HCT116 (cell line): ENCODE data around the gene NOTCH4. TPM values are rescaled to one million over a fixed set of nuclear protein-coding genes. Genes with fewer than 3 reads are reported as not detected.

Experiments
- ATAC-seq: fragments of 200-7000 bp; cut with Tn5 transposase; 2 replicates; pipeline ENCODE4 v1.9.1; 2020; ENCODE audit warnings: mild to moderate bottlenecking, moderate library complexity
- BruUV-seq: library from RNA; stranded (reverse); fragments of 400-500 nt; replicated peaks from 2 replicates; lab custom pipeline; 2021; lab: Mats Ljungman, UMichigan
- CTCF ChIA-PET: fragments of 300-600 bp; sonication (Branson Sonifier 250); formaldehyde crosslinking; loops from one replicate; lab custom pipeline; 2021; ENCODE audit warnings: antibody characterized with exemption; lab: Charles Lee
- POLR2A ChIA-PET: fragments of 300-600, 350-600 bp; sonication (Branson Sonifier 250); formaldehyde crosslinking; loops from one replicate; lab custom pipeline; 2021; ENCODE audit warnings: antibody characterized with exemption; lab: Charles Lee
- RAD21 ChIA-PET, 2 experiments: fragments of 300-600 bp; sonication (Branson Sonifier 250); formaldehyde crosslinking; loops; one replicate each; lab custom pipeline; 2023; ENCODE audit warnings: low total read pairs in 2 of 2; ENCODE audit not compliant: uncharacterized antibody in 2 of 2, unreplicated experiment in 2 of 2, low non-redundant PET in 1 of 2; lab: Charles Lee
- DNase-seq: peaks from one replicate; pipeline ENCODE4 v3.0.0-alpha.2; 2010; ENCODE audit warnings: low read depth, low spot score
- H2AFZ ChIP-seq: fragments of 200-600 bp; shearing (Covaris generic), sonication (generic); 2 replicates; pipeline ENCODE4 v1.6.1; 2017; ENCODE audit warnings: low read depth, mixed run types, mixed read lengths, antibody characterized with exemption, low read length; ENCODE audit not compliant: poor library complexity, severe bottlenecking
- H3K27ac ChIP-seq: 2 replicates; pipeline ENCODE4 v1.5.1; 2012; ENCODE audit warnings: low read depth, low read length
- H3K27me3 ChIP-seq: fragments of 200-600 bp; sonication (generic); 2 replicates; pipeline ENCODE4 v1.6.1; 2016; ENCODE audit warnings: mixed run types, low read length, mixed read lengths; ENCODE audit not compliant: insufficient read depth
- H3K36me3 ChIP-seq, 2 experiments: fragments of 200-500 bp in 1 of 2; fragments of 200-600 bp in 1 of 2; sonication (Bioruptor generic) in 1 of 2; sonication (generic) in 1 of 2; 2 replicates each; pipeline versions ENCODE4 v1.5.1 to v1.6.1; 2014 to 2016; ENCODE audit warnings: low read length in 2 of 2, inconsistent platforms in 1 of 2, mixed read lengths in 1 of 2, mixed run types in 1 of 2; ENCODE audit not compliant: insufficient read depth in 2 of 2, control insufficient read depth in 1 of 2
- H3K4me1 ChIP-seq, 2 experiments: fragments of 200-600 bp in 1 of 2; sonication (generic) in 1 of 2; 2 replicates each; pipeline versions ENCODE4 v1.5.1 to v1.6.1; 2012 to 2017; ENCODE audit warnings: low read length in 2 of 2, inconsistent platforms in 1 of 2, mild to moderate bottlenecking in 1 of 2, mixed read lengths in 1 of 2, mixed run types in 1 of 2, moderate library complexity in 1 of 2; ENCODE audit not compliant: insufficient read depth in 2 of 2, control insufficient read depth in 1 of 2
- H3K4me2 ChIP-seq: fragments of 200-600 bp; sonication (generic); 2 replicates; pipeline ENCODE4 v1.6.1; 2017; ENCODE audit warnings: mixed run types, low read length, mixed read lengths
- H3K4me3 ChIP-seq, 2 experiments: fragments of 200-600 bp in 1 of 2; sonication (generic) in 1 of 2; replicated peaks in 1 of 2; 2 replicates each; pipeline ENCODE4 v1.5.1; 2011 to 2016; ENCODE audit warnings: low read length in 2 of 2, control low read depth in 1 of 2, low read depth in 1 of 2, mild to moderate bottlenecking in 1 of 2, mixed read lengths in 1 of 2, mixed run types in 1 of 2
- H3K79me2 ChIP-seq: fragments of 200-600 bp; sonication (generic); 2 replicates; pipeline ENCODE4 v1.6.1; 2017; ENCODE audit warnings: mild to moderate bottlenecking, mixed run types, low read length, moderate library complexity, mixed read lengths; ENCODE audit not compliant: insufficient read depth
- H3K9ac ChIP-seq: fragments of 200-600 bp; sonication (generic); 2 replicates; pipeline ENCODE4 v1.6.1; 2016; ENCODE audit warnings: low read length, mixed read lengths
- H3K9me2 ChIP-seq: fragments of 200-600 bp; sonication (generic), shearing (Covaris generic); 2 replicates; pipeline ENCODE4 v1.6.1; 2017; ENCODE audit warnings: mixed run types, mild to moderate bottlenecking, moderate library complexity; ENCODE audit not compliant: insufficient read depth
- H3K9me3 ChIP-seq, 2 experiments: fragments of 200-500 bp in 1 of 2; fragments of 200-600 bp in 1 of 2; sonication (Bioruptor generic) in 1 of 2; sonication (generic) in 1 of 2; 2 replicates each; pipeline ENCODE4 v1.6.1; 2014 to 2017; ENCODE audit warnings: low read length in 2 of 2, mixed read lengths in 2 of 2, inconsistent platforms in 1 of 2, low read depth in 1 of 2, mild to moderate bottlenecking in 1 of 2, mixed run types in 1 of 2, moderate library complexity in 1 of 2; ENCODE audit not compliant: control insufficient read depth in 1 of 2, insufficient read depth in 1 of 2
- H4K20me1 ChIP-seq: fragments of 200-600 bp; sonication (generic), shearing (Covaris generic); 2 replicates; pipeline ENCODE4 v1.6.1; 2017; ENCODE audit warnings: mixed run types, mild to moderate bottlenecking, moderate library complexity; ENCODE audit not compliant: insufficient read depth
- CBX3 ChIP-seq: IDR thresholded peaks from 2 replicates; pipeline ENCODE4 v1.6.1; 2012; ENCODE audit warnings: low read depth
- CEBPB ChIP-seq: IDR thresholded peaks from 2 replicates; pipeline ENCODE4 v1.6.1; 2012; ENCODE audit warnings: low read depth
- CTCF ChIP-seq, 3 experiments: fragments of 200-600 bp in 1 of 3; sonication (generic) in 1 of 3; IDR thresholded peaks in 2 of 3; conservative IDR thresholded peaks in 1 of 3; 2 replicates each; pipeline ENCODE4 v1.5.1; 2012 to 2017; ENCODE audit warnings: low read depth in 2 of 3, low read length in 2 of 3, antibody characterized with exemption in 1 of 3, borderline replicate concordance in 1 of 3, control low read depth in 1 of 3, mild to moderate bottlenecking in 1 of 3, mixed read lengths in 1 of 3, mixed run types in 1 of 3, moderate library complexity in 1 of 3; ENCODE audit not compliant: insufficient read depth in 1 of 3
- FOSL1 ChIP-seq: IDR thresholded peaks from 2 replicates; pipeline ENCODE4 v1.6.1; 2012; ENCODE audit warnings: low read depth
- MAX ChIP-seq: IDR thresholded peaks from 2 replicates; pipeline ENCODE4 v1.6.1; 2012
- POLR2A ChIP-seq: IDR thresholded peaks from 2 replicates; pipeline ENCODE4 v1.7.0; 2011; ENCODE audit warnings: borderline replicate concordance; ENCODE audit not compliant: insufficient read depth, insufficient read length; ENCODE audit errors: extremely low read depth
- POLR2AphosphoS5 ChIP-seq: IDR thresholded peaks from 2 replicates; pipeline ENCODE4 v1.6.1; 2011; ENCODE audit warnings: mild to moderate bottlenecking, low read depth, low read length, moderate library complexity
- RAD21 ChIP-seq: IDR thresholded peaks from 2 replicates; pipeline ENCODE4 v1.6.1; 2012; ENCODE audit warnings: low read depth, mild to moderate bottlenecking
- SIN3A ChIP-seq: IDR thresholded peaks from 2 replicates; pipeline ENCODE4 v1.6.1; 2012; ENCODE audit warnings: low read depth
- YY1 ChIP-seq: IDR thresholded peaks from 2 replicates; pipeline ENCODE4 v1.6.1; 2011; ENCODE audit warnings: low read length, low read depth, moderate library complexity, mild to moderate bottlenecking; ENCODE audit not compliant: insufficient replicate concordance; ENCODE audit errors: extremely low read depth
- ZFX ChIP-seq: fragments of 450-650 bp; IDR thresholded peaks from 2 replicates; pipeline ENCODE4 v1.6.1; 2017
- intact Hi-C: fragments of 100-400 bp; cut with micrococcal nuclease; formaldehyde crosslinking; loops from 2 replicates; pipeline ENCODE4 v1.10.0; 2022
- total RNA-seq: library from RNA; stranded (reverse); gene quantifications from one replicate; pipeline ENCODE4 v1.2.1, GENCODE V29; 2021; ENCODE audit not compliant: unreplicated experiment

NOTCH4 gene
- total RNA-seq, 1 experiment from 2014 or later: 0.81 TPM

- no peak overlapping the region for H3K27ac ChIP-seq
- H3K9me2 ChIP-seq: no peaks in the 10 kb centered on the region
- H3K9ac ChIP-seq: no peak overlapping the region
- no peaks in the 10 kb centered on the region for H3K27me3 ChIP-seq
- TF ChIP-seq ZFX (no peak), FOSL1 (no peak), CBX3 (no peak), RAD21 (no peak), CEBPB (no peak), MAX (no peak), SIN3A (no peak), YY1 (no peak), CTCF (IDR thresholded peaks at IDR 0.05 in 2 of 3, conservative IDR thresholded peaks at IDR 0.05 in 1 of 3; ENCODE audit: borderline replicate concordance in 1 of 3, insufficient read depth in 1 of 3, low read depth in 2 of 3, low read length in 2 of 3) (no peak), POLR2A (no peak), POLR2AphosphoS5 (no peak)
- ChIA-PET POLR2A (interaction anchor here (1.1 kb wide), 1 partner anchor 15 kb away, joined by 3 read pairs; no protein-coding TSS in a partner anchor), CTCF (no interaction called here), RAD21 (no interaction called here)
- H2AFZ ChIP-seq: no peak overlapping the region
- DNase-seq (no peak), ATAC-seq (no peak)
- no peak overlapping the region for H3K4me2 ChIP-seq
- BruUV-seq: TSS peak; percentile 2
- H3K4me1 ChIP-seq: peaks cover 19 to 41% of the 10 kb centered on the region in 2 experiments
- H3K36me3 ChIP-seq: peaks cover 7 to 13% of the 10 kb centered on the region in 2 experiments; a peak in 2 of 4 replicates
- H4K20me1 ChIP-seq: no peaks in the 10 kb centered on the region
- H3K79me2 ChIP-seq: peaks cover 17% of the 10 kb centered on the region
- H3K4me3 ChIP-seq: no peak overlapping the region
- H3K9me3 ChIP-seq: no peaks in the 10 kb centered on the region
- intact Hi-C loops: no loop called here
These were observed 44.0 kb downstream of the NOTCH4 start for GRCh38 chr6:32179766-32180405.
